Measurements from ENCODE around the gene PPP2R2C. TPM values are rescaled to one million over a fixed set of nuclear protein-coding genes. Genes with fewer than 3 reads are reported as not detected.

The PPP2R2C gene
- total RNA-seq, 1 donor = under 0.01 TPM

- Histone ChIP-seq H3K9me3 (ENCODE audit: low read depth, low read length) (no peaks in the 10 kb centered on the region), H4K20me1 (ENCODE audit: insufficient read depth, low read length) (peaks cover 83% of the 10 kb centered on the region), H3K4me1 (ENCODE audit: insufficient read depth, low read length) (peaks cover 48% of the 10 kb centered on the region), H3K27ac (ENCODE audit: low read depth, low read length) (no peak overlapping the region), H3K4me3 (ENCODE audit: insufficient read depth, low read length) (no peak overlapping the region), H2AFZ (ENCODE audit: low read length) (no peak overlapping the region), H3K27me3 (ENCODE audit: insufficient read depth, low read length) (no peaks in the 10 kb centered on the region), H3K36me3 (ENCODE audit: insufficient read depth, low read length) (no peaks in the 10 kb centered on the region), H3K79me2 (ENCODE audit: insufficient read depth, low read length) (peaks cover 23% of the 10 kb centered on the region), H3K4me2 (ENCODE audit: insufficient read depth, low read length) (no peak overlapping the region)
- TF ChIP-seq CTCF (IDR thresholded peaks at IDR 0.05; ENCODE audit: extremely low read depth, low read depth, low read length) = no peak
- peak; percentile 11 for DNase-seq (ENCODE audit: insufficient read length, low spot score, missing footprints)
These were observed 197.1 kb downstream of the PPP2R2C start for GRCh38 chr4:6275351-6275750.

- Histone ChIP-seq H3K4me3 (ENCODE audit: insufficient read depth, low read length) (no peak overlapping the region), H3K27ac (ENCODE audit: low read depth, low read length) (peak overlapping the region; percentile 10), H2AFZ (ENCODE audit: low read length) (no peak overlapping the region), H3K27me3 (ENCODE audit: insufficient read depth, low read length) (no peaks in the 10 kb centered on the region), H3K79me2 (ENCODE audit: insufficient read depth, low read length) (peaks cover 23% of the 10 kb centered on the region), H4K20me1 (ENCODE audit: insufficient read depth, low read length) (peaks cover 66% of the 10 kb centered on the region), H3K36me3 (ENCODE audit: insufficient read depth, low read length) (no peaks in the 10 kb centered on the region), H3K4me2 (ENCODE audit: insufficient read depth, low read length) (peak overlapping the region; percentile 46), H3K9me3 (ENCODE audit: low read depth, low read length) (no peaks in the 10 kb centered on the region), H3K4me1 (ENCODE audit: insufficient read depth, low read length) (peaks cover 47% of the 10 kb centered on the region)
- no peak for TF ChIP-seq CTCF (IDR thresholded peaks at IDR 0.05; ENCODE audit: extremely low read depth, low read depth, low read length)
- DNase-seq (ENCODE audit: insufficient read length, low spot score, missing footprints) = no peak
These were observed 198.8 kb downstream of the PPP2R2C start for GRCh38 chr4:6273661-6273990.

GRCh38 chr4:6272863-6273660 is 199.4 kb downstream of the PPP2R2C start:
- H3K4me3 ChIP-seq (ENCODE audit: insufficient read depth, low read length) = no peak overlapping the region
- peak overlapping the region; percentile 26 for H3K27ac ChIP-seq (ENCODE audit: low read depth, low read length)
- no peak overlapping the region for H2AFZ ChIP-seq (ENCODE audit: low read length)
- no peaks in the 10 kb centered on the region for H3K9me3 ChIP-seq (ENCODE audit: low read depth, low read length)
- no peaks in the 10 kb centered on the region for H3K36me3 ChIP-seq (ENCODE audit: insufficient read depth, low read length)
- peaks cover 61% of the 10 kb centered on the region for H4K20me1 ChIP-seq (ENCODE audit: insufficient read depth, low read length)
- peak; percentile 98 for DNase-seq (ENCODE audit: insufficient read length, low spot score, missing footprints)
- peaks cover 23% of the 10 kb centered on the region for H3K79me2 ChIP-seq (ENCODE audit: insufficient read depth, low read length)
- no peak for TF ChIP-seq CTCF (IDR thresholded peaks at IDR 0.05; ENCODE audit: extremely low read depth, low read depth, low read length)
- H3K27me3 ChIP-seq (ENCODE audit: insufficient read depth, low read length) = no peaks in the 10 kb centered on the region
- peaks cover 42% of the 10 kb centered on the region for H3K4me1 ChIP-seq (ENCODE audit: insufficient read depth, low read length)
- H3K4me2 ChIP-seq (ENCODE audit: insufficient read depth, low read length) = peak overlapping the region; percentile 46

GRCh38 chr4:6271701-6272465 is 200.5 kb downstream of the PPP2R2C start:
- peak; percentile 92 for DNase-seq (ENCODE audit: insufficient read length, low spot score, missing footprints)
- Histone ChIP-seq H3K4me3 (ENCODE audit: insufficient read depth, low read length) (no peak overlapping the region), H4K20me1 (ENCODE audit: insufficient read depth, low read length) (peaks cover 49% of the 10 kb centered on the region), H3K9me3 (ENCODE audit: low read depth, low read length) (no peaks in the 10 kb centered on the region), H2AFZ (ENCODE audit: low read length) (no peak overlapping the region), H3K79me2 (ENCODE audit: insufficient read depth, low read length) (peaks cover 20% of the 10 kb centered on the region), H3K27me3 (ENCODE audit: insufficient read depth, low read length) (peaks cover 10% of the 10 kb centered on the region), H3K27ac (ENCODE audit: low read depth, low read length) (peak overlapping the region; percentile 15), H3K4me2 (ENCODE audit: insufficient read depth, low read length) (peak overlapping the region; percentile 91), H3K4me1 (ENCODE audit: insufficient read depth, low read length) (peaks cover 42% of the 10 kb centered on the region), H3K36me3 (ENCODE audit: insufficient read depth, low read length) (no peaks in the 10 kb centered on the region)
- no peak for TF ChIP-seq CTCF (IDR thresholded peaks at IDR 0.05; ENCODE audit: extremely low read depth, low read depth, low read length)

All from osteoblast (primary cell).